Renal cortical epithelial cell (primary cell): ENCODE data around the gene PLEKHO1. TPM values are rescaled to one million over a fixed set of nuclear protein-coding genes. Genes with fewer than 3 reads are reported as not detected.

Experiments used
- DNase-seq: peaks from one replicate; pipeline ENCODE4 v3.0.0-alpha.2; 2011; ENCODE audit warnings: low read depth
- total RNA-seq: library from RNA; depleted of rRNA; stranded (reverse); fragments of >200 nt; gene quantifications from 2 replicates; pipeline ENCODE4 v1.2.3, GENCODE V29; 2014

PLEKHO1 gene
- total RNA-seq, 1 donor from 2014 or later = 10.0 TPM

DNA sequence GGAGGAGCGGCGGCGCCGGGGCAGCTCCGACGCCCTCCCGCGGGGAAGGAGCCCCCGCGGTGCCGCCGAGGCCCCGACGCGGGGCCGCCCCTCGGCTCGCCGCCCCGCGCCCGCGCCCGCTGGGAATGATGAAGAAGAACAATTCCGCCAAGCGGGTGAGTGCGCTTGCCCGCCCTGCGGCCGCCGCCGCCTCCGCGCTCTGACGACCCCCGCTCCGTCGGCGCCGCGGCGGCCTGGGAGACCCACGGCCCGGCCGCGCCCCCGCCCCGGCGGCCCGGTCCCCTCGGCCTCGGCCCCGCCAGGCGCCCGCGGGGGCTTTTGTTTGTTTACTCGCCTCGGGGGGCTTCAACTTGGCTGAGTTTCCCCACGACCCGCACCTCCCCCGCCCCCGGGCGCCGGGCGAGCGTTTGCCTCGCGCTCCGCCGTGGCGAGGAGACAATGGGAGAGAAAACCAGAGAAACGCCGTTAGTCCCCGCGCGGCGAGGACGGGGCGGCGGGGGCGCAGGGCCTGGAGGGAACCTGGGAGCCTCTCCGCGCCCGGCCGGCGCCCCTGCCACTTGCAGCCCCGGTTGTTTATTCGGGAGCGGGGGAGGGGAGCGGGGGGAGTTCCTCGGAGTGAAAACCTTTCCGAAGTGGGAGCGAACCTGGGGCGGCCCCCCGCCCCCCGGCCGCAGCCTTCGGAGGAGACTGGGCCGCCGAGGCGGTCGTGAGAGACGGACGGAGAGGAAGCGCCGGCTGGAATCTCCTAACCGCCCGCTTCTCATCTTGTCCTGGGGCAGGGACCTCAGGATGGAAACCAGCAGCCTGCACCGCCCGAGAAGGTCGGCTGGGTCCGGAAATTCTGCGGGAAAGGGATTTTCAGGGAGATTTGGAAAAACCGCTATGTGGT, 661 bp downstream of the PLEKHO1 start:
- no peak for DNase-seq

DNA sequence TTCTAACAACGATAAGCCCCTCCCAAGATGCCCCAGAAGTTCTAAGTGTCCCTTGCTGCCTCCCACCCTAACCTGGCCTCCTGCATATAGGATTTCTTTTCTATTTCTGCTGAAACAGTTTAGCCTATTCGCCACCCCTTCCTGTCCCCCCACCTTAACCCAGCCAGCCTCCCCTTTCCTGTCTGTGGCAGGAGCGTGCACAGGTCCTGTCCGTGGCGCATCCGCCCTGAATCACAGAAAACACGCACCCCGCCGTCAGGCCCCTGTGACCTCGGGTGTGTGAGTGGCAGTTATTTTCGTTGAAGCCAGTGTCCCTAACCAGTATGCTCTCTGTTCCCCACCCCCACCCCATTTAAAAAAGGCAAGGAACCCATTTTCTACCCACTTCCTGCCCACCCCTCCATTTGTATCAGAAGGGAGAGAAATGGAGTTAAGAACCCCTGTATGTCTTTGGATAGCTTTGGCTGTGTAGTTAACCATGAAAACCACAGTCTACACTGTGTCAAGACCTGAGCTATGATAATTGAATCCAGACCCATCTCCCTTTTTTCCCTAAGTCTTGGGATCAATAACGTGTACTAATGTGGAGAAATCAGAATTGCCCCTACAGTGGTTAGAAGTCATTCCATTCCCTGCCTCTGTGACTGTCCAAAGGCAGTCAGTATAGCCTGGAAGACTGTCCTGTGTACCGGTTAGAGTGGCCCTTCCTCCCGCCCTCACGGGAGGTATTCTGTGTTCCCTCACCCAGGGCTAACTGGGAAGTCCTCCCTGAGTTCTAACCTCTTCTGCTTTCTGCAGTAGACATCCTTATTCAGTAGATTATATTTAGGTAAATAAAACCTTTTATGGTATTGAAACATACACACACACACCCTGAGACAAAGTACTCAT, 1.8 kb downstream of the PLEKHO1 start:
- no peak for DNase-seq

DNA sequence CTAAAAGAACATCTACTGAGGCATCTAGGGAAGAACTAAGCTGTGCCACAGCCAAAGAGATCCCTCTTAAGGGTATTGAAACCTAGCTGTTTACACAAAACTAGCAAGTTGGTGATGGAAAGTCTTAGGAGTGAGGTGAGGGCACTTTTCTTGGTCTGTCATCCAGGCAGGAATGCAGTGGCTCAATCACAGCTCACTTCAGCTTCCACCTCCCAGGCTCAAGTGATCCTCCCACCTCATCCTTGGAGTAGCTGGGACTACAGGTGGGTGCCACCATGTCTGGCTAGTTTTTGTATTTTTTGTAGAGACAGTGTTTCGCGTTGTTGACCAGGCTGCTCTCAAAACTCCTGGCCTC, 2.4 kb downstream of the PLEKHO1 start:
- peak; percentile 16 for DNase-seq

DNA sequence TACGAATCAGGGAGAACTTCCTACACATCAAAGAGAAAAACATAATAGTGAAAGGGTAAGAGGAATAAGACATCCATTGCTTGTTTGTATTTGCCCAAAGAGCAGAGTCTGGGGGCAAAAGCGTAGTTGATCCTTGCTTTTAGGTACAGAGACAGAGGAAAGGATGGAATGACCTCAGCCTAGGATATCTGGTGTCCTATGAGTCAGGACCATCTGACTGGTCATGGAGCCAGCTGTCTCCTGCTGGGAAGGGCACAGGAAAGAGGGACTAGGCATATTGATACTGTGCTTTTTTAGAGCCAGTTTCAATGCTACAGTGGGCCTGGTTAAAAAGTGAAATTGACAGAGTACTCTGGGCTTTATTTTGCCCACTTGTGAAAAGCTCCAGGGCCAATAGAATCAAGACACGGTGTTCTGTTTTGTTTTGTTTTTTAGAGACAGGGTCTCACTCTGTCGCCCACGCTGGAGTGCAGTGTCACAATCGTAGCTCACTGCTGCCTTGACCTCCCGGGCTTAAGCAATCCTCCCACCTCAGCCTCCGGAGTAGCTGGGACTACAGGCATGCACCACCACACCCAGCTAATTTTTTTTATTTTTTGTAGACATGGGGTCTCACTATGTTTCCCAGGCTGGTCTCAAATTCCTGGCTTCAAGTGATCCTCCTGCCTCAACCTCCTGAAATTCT, 3.2 kb downstream of the PLEKHO1 start:
- peak; percentile 21 for DNase-seq

DNA sequence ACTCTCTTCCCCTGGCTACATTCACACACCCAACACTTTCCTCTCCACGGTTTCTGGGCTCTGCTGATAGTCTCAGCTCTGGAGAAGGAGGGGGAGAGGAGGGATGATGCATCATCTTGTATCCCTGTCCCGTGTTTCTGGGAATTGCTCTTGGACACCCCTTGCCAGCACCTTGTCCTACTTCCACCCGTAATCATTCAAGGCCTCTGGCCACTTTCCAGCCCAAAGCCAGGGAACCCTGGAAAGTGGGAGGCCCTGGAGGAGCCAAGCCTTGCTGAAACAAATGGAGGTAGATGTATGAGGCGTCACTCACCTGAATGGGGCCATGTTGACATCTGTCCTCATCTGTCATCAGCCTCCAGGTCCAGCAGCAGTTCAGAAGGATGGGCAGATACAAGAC, 4.4 kb downstream of the PLEKHO1 start:
- DNase-seq = no peak

DNA sequence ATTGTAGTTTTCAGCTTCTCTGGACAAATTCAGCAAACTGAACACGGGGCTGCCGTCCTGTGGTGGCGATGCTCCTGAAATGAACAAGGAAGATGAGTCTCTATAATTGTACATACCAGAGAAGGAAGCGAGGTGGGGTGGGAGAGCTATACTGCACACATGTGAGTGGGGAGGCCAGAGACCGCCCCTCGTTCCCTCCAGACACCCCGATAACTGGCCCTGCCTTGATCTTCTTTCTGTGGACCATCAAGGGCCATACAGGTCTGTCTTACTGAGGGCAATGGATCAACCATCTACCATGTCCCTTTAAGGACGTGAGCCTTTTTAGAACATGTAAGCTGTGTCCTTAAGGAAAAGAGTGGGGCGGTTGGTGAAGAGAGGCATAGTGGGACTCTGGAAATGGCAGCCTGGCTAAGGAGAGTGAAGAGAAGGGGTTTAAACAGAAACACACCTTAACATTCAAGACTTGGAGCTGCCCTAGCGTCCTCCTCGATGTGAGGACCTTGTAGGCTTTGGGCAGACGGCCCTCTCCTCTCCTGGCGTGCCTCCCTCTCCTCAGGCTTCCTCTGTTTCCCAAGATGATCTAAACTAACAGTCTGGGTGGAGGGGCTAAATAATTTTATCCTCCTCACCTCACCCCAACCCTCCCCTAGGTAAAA, 5.8 kb downstream of the PLEKHO1 start:
- DNase-seq = no peak

DNA sequence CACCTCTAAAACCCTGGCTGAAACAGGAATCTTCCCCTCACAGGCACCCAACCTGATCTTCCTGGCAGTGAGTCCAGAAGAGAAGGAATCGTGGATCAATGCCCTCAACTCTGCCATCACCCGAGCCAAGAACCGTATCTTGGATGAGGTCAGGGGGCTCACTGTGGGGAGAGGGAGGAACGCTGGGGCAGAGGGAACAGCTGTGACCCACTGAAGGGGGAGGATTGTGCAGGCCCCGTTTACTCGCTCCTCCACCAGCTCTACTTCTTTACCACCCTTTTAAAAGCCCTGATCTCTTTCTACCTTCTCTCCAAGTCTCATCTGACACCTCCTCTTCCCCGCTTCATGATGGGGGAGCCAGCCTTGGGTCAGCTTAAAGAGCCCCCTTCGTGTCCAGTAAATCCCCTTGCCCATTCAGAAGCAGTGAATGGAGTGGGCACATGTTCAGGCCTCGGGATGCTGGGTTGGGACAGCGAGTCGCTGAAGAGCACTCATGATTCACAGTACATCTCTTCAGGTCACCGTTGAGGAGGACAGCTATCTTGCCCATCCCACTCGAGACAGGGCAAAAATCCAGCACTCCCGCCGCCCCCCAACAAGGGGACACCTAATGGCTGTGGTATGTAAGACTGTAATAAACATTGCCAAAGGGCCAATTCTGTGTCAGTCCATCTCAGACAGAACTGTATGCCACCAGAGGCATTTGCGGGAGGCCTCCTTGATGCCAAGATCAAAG, 7.3 kb downstream of the PLEKHO1 start:
- DNase-seq = no peak

DNA sequence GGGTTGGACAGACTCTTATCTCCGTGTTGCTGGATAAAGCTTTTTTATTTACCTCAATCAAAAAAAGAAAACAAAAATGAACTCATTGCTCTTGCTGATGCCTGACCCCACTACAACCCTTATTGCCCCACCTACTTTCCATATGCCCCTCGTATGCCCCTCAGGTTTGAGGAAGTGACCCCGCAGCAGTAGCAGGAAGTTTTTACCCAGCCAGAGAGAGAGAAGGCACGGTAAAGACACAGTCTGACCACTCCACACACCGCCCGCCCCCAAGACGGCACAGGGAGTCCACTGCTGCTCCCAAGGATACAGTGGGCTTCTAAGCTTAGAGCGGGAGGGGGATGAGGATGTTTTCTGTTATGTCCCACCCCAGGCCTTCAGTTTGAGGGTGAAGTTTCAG, 9.8 kb downstream of the PLEKHO1 start:
- no peak for DNase-seq

DNA sequence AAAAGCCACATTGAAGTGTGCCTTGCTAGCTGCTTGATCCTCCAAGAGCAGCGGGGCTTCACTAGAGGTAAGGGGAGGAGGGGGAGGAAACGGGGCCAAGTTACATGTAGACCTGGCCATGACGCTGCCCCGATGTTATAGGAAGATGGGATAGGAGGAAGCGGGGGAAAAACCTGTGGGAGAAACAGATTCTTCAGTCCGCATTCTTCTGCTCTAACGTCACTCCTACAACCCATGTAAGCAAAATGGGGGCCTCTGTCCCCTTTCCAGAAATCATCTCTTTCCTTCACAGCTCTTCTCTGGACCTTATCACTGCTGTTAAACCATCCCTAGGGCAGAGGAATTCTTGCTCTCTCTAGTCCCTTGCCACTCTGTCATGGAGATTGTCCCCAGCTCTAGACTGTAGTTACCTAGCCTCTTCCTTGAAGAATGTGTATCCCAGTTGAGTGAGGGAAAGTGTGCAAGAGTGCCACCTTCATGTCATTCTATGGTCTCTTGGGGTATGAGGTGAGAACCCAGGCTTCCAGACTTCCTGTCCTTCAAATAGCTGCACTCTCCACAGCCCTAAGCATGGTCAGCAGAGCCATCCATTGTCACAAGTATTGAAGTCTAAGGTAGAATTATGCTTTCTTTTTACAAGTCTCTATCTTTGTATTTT, 11.4 kb downstream of the PLEKHO1 start:
- no peak for DNase-seq

DNA sequence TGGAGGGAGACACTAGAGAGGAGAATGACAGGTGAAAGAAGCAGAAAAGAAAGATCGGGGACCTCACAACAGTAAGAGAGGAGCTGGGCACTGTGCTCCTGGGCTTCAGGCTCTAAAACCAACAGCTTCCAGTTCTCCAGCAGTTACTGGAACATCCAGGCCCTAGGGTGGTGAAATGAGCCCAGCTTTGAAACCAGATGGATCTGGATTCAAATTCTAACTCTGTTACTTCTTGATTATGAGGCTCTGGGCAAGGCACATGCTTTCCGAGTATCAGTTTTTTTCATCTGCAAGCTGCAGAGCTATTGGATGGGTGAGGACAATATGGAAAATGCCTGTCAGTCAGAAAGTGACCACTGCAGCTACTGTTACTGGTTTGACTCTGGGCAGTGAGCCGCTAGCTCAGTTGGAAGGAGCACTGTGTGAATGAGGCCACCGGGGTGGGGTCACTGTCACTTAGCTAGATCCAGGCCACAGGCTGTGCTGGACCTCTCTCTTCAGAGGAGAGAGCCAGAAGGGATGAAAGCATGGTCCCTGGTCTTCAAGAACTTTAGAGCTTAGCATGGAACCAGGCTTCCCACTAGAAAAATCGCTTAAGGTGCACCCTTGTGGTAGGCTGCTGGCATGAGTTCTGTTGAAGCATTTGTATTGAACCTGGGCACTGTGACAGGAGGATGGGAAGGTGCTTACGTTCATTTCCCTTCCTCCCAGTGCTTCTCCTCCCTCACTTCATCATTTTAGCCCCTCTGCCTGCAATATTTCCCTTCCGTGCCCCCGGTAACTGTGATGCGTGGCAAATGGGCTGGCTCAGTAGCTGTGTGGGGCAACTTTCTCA, 12.2 kb downstream of the PLEKHO1 start:
- DNase-seq = peak; percentile 34

DNA sequence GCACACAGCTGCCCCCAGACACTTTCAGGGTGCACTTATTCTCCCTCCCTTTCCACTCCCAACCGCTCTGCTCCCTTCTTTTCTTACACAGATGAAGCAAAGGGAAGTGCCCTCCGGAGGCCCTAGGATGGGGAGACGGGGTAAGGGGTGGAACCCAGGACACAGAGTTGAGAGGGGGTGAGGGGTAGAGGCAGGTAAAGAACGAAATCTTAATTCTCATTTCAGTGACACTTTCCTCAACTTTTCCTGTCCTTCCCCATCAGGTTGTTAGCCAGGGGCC, 12.8 kb downstream of the PLEKHO1 start:
- no peak for DNase-seq

DNA sequence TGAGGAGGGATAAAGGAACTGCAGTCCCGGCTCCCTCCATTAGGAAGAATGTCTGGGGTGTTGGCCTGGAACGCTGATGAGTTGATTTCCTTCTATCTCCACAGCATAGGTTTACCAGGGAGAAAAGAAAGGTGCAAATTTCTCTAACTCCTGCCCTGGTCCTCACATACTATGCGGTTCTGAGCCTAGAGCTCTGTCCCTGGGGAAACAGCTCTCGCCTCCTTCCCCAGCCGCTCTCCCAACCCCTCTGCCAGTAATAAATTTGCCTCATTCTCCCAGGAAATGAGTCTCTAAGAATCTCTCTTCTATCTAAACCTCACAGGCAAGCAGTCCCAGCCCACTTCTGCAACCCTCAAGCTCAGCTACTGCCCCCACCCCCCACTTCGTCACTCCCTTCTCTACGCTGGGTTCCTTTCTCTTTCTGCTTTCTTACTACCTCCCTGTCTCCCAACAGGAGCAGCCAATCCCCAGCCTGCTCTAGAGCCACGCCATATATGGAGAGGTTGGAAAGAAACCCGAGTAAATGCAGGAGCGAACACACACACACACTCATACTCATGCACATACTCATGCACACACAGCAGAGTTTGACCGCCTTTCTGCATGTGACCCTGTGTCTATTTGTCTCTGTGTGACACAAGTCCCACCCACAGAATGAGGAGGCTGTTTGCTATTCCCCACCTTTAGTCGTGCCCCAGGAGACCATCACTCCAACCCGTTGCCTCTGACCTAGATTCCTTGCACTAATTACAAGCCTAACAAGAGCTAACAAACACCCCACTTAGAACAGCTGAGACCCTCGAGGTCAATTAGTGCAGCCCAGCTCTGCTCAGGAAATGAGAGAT, 13.4 kb downstream of the PLEKHO1 start:
- DNase-seq = peak; percentile 98

DNA sequence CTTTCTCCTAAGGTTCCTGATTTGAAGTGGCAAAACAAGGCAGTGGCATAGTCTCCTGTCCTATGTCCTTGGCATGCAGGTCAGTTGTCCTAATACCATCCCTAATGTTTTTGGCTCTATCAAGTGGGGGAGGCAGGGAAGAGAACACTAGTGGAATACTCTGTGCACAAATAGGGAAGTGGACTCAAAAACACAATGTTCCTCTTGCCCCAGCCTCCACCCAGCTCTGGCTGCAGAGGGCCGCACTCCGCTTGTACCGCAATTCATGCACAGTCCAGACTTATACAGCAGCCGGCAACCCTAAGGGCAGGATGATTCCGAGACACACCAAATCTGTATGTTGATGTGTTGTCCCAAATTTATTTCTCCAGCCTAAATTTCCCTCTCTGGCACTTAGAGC, 14.5 kb downstream of the PLEKHO1 start:
- no peak for DNase-seq

DNA sequence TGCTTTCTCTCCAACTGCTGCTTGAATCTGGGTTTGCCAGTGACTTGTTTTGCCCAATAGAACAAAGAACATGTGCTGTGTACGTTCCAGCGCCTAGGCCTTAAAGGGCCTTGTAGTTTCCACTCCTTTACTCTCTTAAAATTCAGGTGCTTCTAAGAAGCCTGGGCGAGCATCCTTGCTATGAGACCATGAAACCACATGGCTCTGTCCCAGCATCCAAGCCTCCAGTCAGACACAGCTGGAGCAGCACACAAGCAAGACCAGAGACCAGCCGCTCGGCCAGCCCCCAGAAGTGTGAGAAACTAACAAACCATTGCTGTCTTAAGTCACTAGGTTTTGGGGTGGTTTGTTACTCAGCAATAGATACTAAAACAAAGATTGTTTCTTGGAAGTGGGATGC, 15.1 kb downstream of the PLEKHO1 start:
- DNase-seq = no peak

DNA sequence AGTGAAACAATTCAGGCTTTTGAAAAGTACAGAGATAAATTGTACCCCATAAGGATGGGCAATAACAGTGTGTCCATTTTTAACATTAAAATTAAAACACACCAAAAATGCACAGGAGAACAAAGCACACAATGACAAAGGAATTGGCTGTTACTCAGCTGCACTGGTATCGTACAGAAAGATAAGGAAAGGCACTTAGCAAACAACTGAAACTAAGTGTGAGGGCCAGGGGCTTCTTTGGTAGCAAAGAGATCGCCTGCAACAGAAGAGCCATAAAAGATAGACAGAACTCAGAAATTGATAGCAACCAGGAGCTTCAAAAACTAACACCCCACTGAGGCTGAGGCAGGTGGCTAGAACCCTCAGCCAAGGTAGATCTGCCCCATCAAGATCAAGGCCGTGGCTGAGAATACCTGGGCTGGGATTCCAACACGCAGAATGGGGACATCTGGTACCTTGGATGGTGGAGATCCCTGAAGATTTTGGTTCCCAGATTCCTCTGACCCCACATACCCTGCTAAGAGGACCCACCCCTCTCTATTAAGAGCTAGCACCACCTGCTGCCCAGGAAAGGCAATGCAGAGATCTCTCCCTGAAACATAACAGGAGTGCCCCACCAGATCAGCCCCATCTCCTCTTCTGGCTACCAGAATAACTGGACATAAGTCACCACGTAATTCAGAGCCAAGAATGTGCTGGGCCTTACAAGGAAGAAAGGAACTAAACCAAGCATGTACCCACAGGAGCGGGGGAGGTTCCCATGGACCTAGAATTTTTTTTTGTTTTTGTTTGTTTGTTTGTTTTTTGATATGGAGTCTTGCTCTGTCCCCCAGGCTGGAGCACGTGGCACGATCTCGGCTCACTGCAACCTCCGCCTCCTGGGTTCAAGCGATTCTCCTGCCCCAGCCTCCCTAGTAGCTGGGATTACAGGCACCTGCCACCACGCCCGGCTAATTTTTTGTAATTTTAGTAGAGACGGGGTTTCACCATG, 16.2 kb downstream of the PLEKHO1 start:
- DNase-seq = peak; percentile 24

DNA sequence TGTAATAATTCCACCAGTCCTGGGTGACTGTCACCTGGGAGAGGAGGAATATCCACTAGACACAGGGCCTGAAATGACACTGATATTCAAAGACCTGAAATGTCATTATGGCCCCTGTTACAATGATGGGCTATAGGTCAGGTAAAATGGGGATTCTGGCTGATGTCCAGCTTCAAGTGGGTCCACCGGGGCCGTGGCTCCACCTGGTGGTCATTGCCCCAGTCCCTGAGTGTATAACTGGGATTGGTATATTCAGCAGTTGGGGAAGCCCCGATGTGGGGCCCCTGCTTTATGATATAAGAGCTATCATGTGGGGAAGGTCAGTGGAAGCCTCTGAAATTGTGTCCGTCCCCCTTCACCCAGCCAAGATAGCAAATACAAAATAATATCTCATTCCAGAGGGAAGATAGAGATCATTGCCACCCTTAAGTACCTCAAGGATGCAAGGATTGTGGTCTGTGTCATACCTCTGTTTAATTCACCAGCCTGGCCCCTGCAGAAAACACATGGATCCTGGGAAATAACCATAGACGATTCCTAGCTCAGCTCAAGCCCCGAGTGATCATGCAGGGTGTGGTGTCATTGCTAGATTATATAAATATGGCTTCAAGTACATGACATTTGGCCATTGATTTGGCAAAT, 19.4 kb downstream of the PLEKHO1 start:
- peak; percentile 30 for DNase-seq

DNA sequence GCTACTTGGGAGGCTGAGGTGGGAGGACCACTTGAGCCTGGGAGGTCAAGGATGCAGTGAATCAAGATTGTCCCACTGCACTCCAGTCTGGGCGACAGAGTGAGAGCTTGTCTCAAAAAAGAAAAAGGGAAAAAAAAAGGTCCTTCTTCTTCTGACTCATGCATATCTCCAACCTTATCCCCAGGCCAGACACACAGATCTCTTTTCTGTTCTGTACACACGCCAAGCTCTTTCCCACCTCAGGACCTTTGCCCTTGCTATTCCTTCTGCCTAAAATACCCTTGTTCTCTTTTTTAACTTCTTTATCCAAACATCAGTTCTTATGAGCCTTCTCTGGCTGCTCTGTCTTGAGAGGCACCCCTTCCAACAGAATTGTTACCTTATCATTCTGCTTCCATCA, 22.1 kb downstream of the PLEKHO1 start:
- DNase-seq = no peak
